HG03039 (cell line): ENCODE measurements around the gene TMEM123.

Source experiments
- ATAC-seq: cut with Tn5 transposase; IDR thresholded peaks from one replicate; pipeline ENCODE4 v1.9.1; 2021; ENCODE audit warnings: mild to moderate bottlenecking, moderate library complexity; ENCODE audit not compliant: unreplicated experiment

Gene TMEM123

GRCh38 chr11:102367364-102367763 lies 85.2 kb downstream of the TMEM123 start:
- no peak for ATAC-seq

DNA sequence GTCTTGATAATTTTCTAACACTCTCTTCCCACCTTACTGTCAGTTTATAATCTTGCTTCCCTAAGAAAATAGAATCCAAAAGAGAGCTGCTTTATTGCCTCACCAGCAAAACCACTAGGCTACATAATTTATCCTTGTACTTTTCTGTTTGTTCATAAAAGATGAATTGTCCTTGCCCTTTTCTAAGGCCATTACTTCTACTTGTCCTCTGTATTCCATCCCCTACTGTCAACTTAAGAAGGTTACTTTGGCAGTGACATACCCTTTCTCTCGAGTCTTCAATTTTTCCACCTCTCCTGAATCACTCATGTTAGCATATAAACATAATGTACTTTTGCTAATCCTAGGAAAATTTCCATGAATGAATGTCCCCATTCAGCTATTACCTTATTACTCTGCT lies 87.6 kb downstream of the TMEM123 start:
- ATAC-seq: no peak

- ATAC-seq: no peak
Observed at GRCh38 chr11:102361086-102362031, 91.2 kb downstream of the TMEM123 start.

- no peak for ATAC-seq
Observed at GRCh38 chr11:102360681-102361080, 91.9 kb downstream of the TMEM123 start.

GRCh38 chr11:102359372-102359771 lies 93.2 kb downstream of the TMEM123 start:
- no peak for ATAC-seq

- no peak for ATAC-seq
Observed at GRCh38 chr11:102357116-102357515, 95.4 kb downstream of the TMEM123 start.

GRCh38 chr11:102347462-102348370 lies 104.8 kb downstream of the TMEM123 start:
- peak; percentile 6 for ATAC-seq

DNA sequence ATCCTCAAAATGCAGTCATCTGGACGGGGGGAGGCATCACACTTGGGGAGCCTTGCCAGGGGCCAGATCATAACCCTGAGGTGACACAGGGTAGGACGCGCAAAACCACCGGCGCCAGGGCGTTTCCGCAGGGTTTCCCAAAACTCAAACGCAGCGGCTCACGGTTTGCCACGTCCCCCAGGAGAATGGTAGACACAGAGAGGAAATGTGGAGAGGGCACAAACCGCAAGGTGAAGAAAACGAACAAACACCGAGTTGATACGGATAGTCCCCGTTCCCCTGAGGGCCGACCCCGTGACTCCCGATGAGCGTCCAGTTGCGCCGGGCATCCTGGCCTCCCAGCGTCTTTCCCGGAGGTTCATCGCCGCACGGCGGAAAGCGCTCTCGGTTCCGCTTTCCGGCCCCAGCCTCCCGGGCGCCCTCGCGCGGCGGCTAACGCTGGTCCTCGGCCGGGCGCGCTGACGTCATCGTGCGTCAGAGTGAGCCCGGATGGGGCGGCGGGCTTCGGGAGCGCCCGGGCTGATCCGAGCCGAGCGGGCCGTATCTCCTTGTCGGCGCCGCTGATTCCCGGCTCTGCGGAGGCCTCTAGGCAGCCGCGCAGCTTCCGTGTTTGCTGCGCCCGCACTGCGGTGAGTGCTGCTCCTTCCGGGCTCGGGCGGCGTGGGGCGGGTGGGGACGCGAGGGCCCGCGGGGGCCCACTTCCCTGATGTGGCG lies 105.7 kb downstream of the TMEM123 start, which contains the start of gene BIRC2:
BIRC2 (plus strand) TSS at position 467 of the 714 bp plus-strand sequence. CDS start 2,641 bp downstream, outside the sequence.
- ATAC-seq: peak; percentile 83

GRCh38 chr11:102346456-102346747 lies 106.2 kb downstream of the TMEM123 start:
- no peak for ATAC-seq
